Gastrocnemius medialis (tissue), 4 donors: Measurements from ENCODE around the gene NPIPB8.
"Not testable (repeated sequence)": the region's sequence is repeated elsewhere in the genome, so short reads cannot be mapped to it uniquely, and the experiment has no call there.

Source experiments
- CTCF ChIP-seq, 5 experiments: fragments of 450-650 bp in 3 of 5; fragments of 200-600 bp in 2 of 5; sonication (generic) in 2 of 5; IDR thresholded peaks in 4 of 5; conservative IDR thresholded peaks in 1 of 5; 1 replicate in 4 of 5; 2 replicates in 1 of 5; pipeline ENCODE4 v1.5.1; 2016 to 2019; ENCODE audit warnings: antibody characterized with exemption in 5 of 5, mild to moderate bottlenecking in 3 of 5, moderate library complexity in 3 of 5
- POLR2A ChIP-seq, 2 donors: fragments of 450-650 bp; IDR thresholded peaks; one replicate each; pipeline ENCODE4 v1.6.1; 2017; ENCODE audit warnings: antibody characterized with exemption in 2 of 2, mild to moderate bottlenecking in 2 of 2, moderate library complexity in 2 of 2

GRCh38 chr16:28636093-28636823, 1.6 kb upstream of the NPIPB8 start:
- not testable (repeated sequence) for TF ChIP-seq CTCF (IDR thresholded peaks at IDR 0.05 in 4 of 5, conservative IDR thresholded peaks at IDR 0.05 in 1 of 5); POLR2A (IDR thresholded peaks at IDR 0.05)
